GM12878 (cell line): ENCODE measurements around the gene PPP6R1. TPM values are rescaled to one million over a fixed set of nuclear protein-coding genes. Genes with fewer than 3 reads are reported as not detected.

Experiments used
- ATAC-seq: fragments of 200-7000 bp; cut with Tn5 transposase; 3 replicates; pipeline ENCODE4 v1.9.1; 2020; ENCODE audit warnings: mild to moderate bottlenecking, moderate library complexity
- BruUV-seq: library from RNA; stranded (reverse); fragments of 400-500 nt; replicated peaks from 2 replicates; lab custom pipeline; 2021; lab: Mats Ljungman, UMichigan
- CTCF ChIA-PET: fragments of 300-600 bp; sonication (Branson Sonifier 250); formaldehyde crosslinking; extraction: SDS; loops from one replicate; lab custom pipeline; 2021; ENCODE audit warnings: inconsistent platforms; lab: Yijun Ruan, JAX
- POLR2A ChIA-PET: fragments of 350-600 bp; formaldehyde crosslinking; extraction: SDS; loops from one replicate; lab custom pipeline; 2021; ENCODE audit warnings: inconsistent platforms; lab: Charles Lee
- RAD21 ChIA-PET: fragments of 300-600 bp; sonication (Branson Sonifier 250); formaldehyde crosslinking; loops from one replicate; lab custom pipeline; 2023; ENCODE audit warnings: antibody characterized with exemption; ENCODE audit not compliant: unreplicated experiment; lab: Charles Lee
- SMC1A ChIA-PET: fragments of 300-600 bp; sonication (Branson Sonifier 250); formaldehyde crosslinking; loops from one replicate; lab custom pipeline; 2023; ENCODE audit not compliant: unreplicated experiment, uncharacterized antibody; lab: Charles Lee
- DNase-seq: peaks from one replicate; pipeline ENCODE4 v3.0.0-alpha.2; 2011; ENCODE audit warnings: low read depth, low spot score
- FAIRE-seq: peaks from 3 replicates; lab custom pipeline; 2011; peaks lifted over from hg19 to GRCh38; lab: Jason Lieb, UNC
- H2AFZ ChIP-seq: 2 replicates; pipeline ENCODE4 v1.6.0; 2011; ENCODE audit warnings: low read depth, low read length, control low read depth; ENCODE audit not compliant: control insufficient read depth
- H3K27ac ChIP-seq: 2 replicates; pipeline ENCODE4 v1.5.1; 2011; ENCODE audit warnings: control low read depth; ENCODE audit not compliant: control insufficient read depth, insufficient read depth
- H3K27me3 ChIP-seq, 2 experiments: replicated peaks in 1 of 2; 2 replicates each; pipeline versions ENCODE4 v1.6.0 to v1.6.1; 2011; ENCODE audit warnings: low read length in 1 of 2; ENCODE audit not compliant: control insufficient read depth in 2 of 2, insufficient read depth in 2 of 2
- H3K36me3 ChIP-seq, 2 experiments: 2 replicates each; pipeline ENCODE4 v1.5.1; 2011; ENCODE audit warnings: low read length in 1 of 2; ENCODE audit not compliant: control insufficient read depth in 2 of 2, insufficient read depth in 2 of 2
- H3K4me1 ChIP-seq: 2 replicates; pipeline ENCODE4 v1.6.1; 2011; ENCODE audit warnings: mild to moderate bottlenecking, low read length, moderate library complexity, mixed read lengths; ENCODE audit not compliant: control insufficient read depth, insufficient read depth
- H3K4me2 ChIP-seq: 2 replicates; pipeline ENCODE4 v1.6.0; 2011; ENCODE audit warnings: control low read depth; ENCODE audit not compliant: control insufficient read depth, insufficient read depth
- H3K4me3 ChIP-seq: fragments of 200-600 bp; sonication (generic); 2 replicates; pipeline ENCODE4 v1.5.1; 2016
- H3K79me2 ChIP-seq: 2 replicates; pipeline ENCODE4 v1.6.0; 2011; ENCODE audit warnings: low read length; ENCODE audit not compliant: control insufficient read depth, insufficient read depth
- H3K9ac ChIP-seq: 2 replicates; pipeline ENCODE4 v1.8.0; 2011; ENCODE audit warnings: low read length, control low read depth, mixed read lengths; ENCODE audit not compliant: control insufficient read depth, insufficient read depth
- H3K9me3 ChIP-seq: replicated peaks from 3 replicates; pipeline ENCODE4 v1.5.1; 2011; ENCODE audit warnings: mild to moderate bottlenecking, low read length; ENCODE audit not compliant: control insufficient read depth, insufficient read depth
- H4K20me1 ChIP-seq: 2 replicates; pipeline ENCODE4 v1.6.0; 2011; ENCODE audit not compliant: control insufficient read depth, insufficient read depth
- EP300 ChIP-seq, 2 experiments: fragments of 150-350 bp in 1 of 2; IDR thresholded peaks; 2 replicates each; pipeline ENCODE4 v1.6.1; 2011 to 2012; ENCODE audit warnings: low read depth in 2 of 2, low read length in 2 of 2, borderline replicate concordance in 1 of 2, improper control_type of control experiment in 1 of 2, inconsistent platforms in 1 of 2; ENCODE audit not compliant: control insufficient read depth in 1 of 2
- HCFC1 ChIP-seq: fragments of 150-350 bp; IDR thresholded peaks from 2 replicates; pipeline ENCODE4 v1.6.1; 2014; ENCODE audit warnings: low read length
- POLR2A ChIP-seq: IDR thresholded peaks from 2 replicates; pipeline ENCODE4 v1.6.1; 2011; ENCODE audit warnings: low read depth, mild to moderate bottlenecking, low read length
- RAD21 ChIP-seq: IDR thresholded peaks from 2 replicates; pipeline ENCODE4 v1.6.1; 2011; ENCODE audit warnings: mild to moderate bottlenecking, low read depth, low read length, moderate library complexity; ENCODE audit not compliant: insufficient read depth
- WGBS: methylation state at CpG from one replicate; pipeline ENCODE4 v1.1.6; 2016; ENCODE audit warnings: low lambda C conversion rate; ENCODE audit not compliant: insufficient replicate concordance, insufficient coverage; ENCODE audit errors: missing lambda C conversion rate; 5-methylcytosine and 5-hydroxymethylcytosine counted together
- in situ Hi-C: fragments of 300-500 bp; cut with MboI; formaldehyde crosslinking; loops from 9 replicates; pipeline ENCODE4 v1.14.3; 2018; ENCODE audit warnings: mixed read lengths
- intact Hi-C: fragments of 100-400 bp; cut with micrococcal nuclease; formaldehyde crosslinking; loops from one replicate; pipeline ENCODE4 v1.14.2; 2022; ENCODE audit not compliant: unreplicated experiment
- polyA plus RNA-seq, 11 experiments: library from polyadenylated mRNA; depleted of rRNA in 4 of 11; unstranded in 6 of 11; stranded (reverse) in 5 of 11; fragments of >200 nt; fragmentation: Nextera tagmentation in 4 of 11; fragmentation: Illumina TruSeq in 1 of 11; extraction: Ambion mirVana in 4 of 11; extraction: Trizol in 1 of 11; gene quantifications; 1 replicate in 1 of 11; 2 replicates in 10 of 11; pipeline versions ENCODE4 v1.2.1 to v1.2.3, GENCODE V29; 2011 to 2016; ENCODE audit warnings: inconsistent platforms in 2 of 11, missing spikeins in 2 of 11, low read depth in 1 of 11
- total RNA-seq, 4 experiments: library from RNA; depleted of rRNA in 3 of 4; stranded (reverse); fragments of >200 nt in 3 of 4; fragmentation: Illumina TruSeq in 1 of 4; extraction: Trizol in 1 of 4; gene quantifications; 2 replicates each; pipeline versions ENCODE4 v1.2.1 to v1.2.3, GENCODE V29; 2013 to 2021
- TF ChIP-seq, protein P1 (sequence below): fragments of 450-650 bp; IDR thresholded peaks from 2 replicates; pipeline ENCODE4 v1.6.1; 2017; ENCODE audit warnings: mild to moderate bottlenecking
- TF ChIP-seq, protein P2 (sequence below): fragments of 450-650 bp; IDR thresholded peaks from 2 replicates; pipeline ENCODE4 v1.6.1; 2017; ENCODE audit warnings: antibody characterized with exemption, mild to moderate bottlenecking, moderate library complexity

PPP6R1 gene
- total and polyA plus RNA-seq, 10 of the 15 experiments (the other 5 are each of a cell fraction or from before 2014, with no cell fraction given) = 0.80 to 173 (median 63.7) TPM

DNA sequence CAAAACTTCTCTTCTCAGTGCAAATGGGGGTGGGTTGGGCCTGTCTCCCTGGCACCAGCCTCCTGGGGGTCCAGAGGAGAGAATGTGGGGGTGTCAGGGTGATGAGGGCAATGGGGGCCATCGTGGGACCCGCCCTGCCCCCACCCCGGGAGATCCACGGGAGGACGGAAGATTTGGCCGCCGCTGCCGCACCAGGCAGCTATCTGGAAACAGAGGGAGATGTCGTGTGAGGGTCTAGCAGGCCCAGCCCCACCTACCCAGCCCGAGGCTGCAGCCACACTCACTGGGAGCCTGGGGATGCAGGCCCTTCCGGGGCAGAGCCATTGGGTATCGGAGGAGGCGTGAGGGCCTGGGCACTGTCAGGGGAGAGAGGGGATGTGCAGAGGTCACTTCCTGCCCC, 28.5 kb downstream of the PPP6R1 start (continued):
- TF ChIP-seq, protein P1, sequence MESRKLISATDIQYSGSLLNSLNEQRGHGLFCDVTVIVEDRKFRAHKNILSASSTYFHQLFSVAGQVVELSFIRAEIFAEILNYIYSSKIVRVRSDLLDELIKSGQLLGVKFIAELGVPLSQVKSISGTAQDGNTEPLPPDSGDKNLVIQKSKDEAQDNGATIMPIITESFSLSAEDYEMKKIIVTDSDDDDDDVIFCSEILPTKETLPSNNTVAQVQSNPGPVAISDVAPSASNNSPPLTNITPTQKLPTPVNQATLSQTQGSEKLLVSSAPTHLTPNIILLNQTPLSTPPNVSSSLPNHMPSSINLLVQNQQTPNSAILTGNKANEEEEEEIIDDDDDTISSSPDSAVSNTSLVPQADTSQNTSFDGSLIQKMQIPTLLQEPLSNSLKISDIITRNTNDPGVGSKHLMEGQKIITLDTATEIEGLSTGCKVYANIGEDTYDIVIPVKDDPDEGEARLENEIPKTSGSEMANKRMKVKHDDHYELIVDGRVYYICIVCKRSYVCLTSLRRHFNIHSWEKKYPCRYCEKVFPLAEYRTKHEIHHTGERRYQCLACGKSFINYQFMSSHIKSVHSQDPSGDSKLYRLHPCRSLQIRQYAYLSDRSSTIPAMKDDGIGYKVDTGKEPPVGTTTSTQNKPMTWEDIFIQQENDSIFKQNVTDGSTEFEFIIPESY = no peak
- TF ChIP-seq, protein P2, sequence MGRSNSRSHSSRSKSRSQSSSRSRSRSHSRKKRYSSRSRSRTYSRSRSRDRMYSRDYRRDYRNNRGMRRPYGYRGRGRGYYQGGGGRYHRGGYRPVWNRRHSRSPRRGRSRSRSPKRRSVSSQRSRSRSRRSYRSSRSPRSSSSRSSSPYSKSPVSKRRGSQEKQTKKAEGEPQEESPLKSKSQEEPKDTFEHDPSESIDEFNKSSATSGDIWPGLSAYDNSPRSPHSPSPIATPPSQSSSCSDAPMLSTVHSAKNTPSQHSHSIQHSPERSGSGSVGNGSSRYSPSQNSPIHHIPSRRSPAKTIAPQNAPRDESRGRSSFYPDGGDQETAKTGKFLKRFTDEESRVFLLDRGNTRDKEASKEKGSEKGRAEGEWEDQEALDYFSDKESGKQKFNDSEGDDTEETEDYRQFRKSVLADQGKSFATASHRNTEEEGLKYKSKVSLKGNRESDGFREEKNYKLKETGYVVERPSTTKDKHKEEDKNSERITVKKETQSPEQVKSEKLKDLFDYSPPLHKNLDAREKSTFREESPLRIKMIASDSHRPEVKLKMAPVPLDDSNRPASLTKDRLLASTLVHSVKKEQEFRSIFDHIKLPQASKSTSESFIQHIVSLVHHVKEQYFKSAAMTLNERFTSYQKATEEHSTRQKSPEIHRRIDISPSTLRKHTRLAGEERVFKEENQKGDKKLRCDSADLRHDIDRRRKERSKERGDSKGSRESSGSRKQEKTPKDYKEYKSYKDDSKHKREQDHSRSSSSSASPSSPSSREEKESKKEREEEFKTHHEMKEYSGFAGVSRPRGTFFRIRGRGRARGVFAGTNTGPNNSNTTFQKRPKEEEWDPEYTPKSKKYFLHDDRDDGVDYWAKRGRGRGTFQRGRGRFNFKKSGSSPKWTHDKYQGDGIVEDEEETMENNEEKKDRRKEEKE = no peak
- TF ChIP-seq RAD21 = no peak
- no peak for TF ChIP-seq EP300 (IDR thresholded peaks at IDR 0.05; ENCODE audit: borderline replicate concordance in 1 of 2, control insufficient read depth in 1 of 2, low read depth in 2 of 2, low read length in 2 of 2)

DNA sequence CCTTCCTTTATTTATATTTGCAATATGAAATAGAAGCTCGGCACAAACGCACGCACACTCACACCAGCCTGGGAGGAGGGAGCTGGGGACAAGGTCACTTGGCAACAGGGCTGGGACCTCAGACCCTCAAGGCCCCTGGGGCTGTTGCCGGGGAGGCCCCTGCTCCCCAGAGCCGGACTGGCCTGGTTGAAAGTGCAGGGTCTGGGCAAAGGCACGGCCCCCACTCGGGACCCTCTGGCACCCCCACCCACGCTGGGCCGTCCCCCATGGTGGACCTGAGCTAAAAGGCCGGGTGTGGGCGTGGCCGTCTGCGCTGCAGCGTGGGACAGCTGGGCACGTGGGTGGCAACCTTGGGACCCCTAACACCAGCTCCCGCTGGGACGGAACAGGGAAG, 29.0 kb downstream of the PPP6R1 start:
- WGBS = 85% methylated on average over 17 of the region's 17 CpGs
- H3K27me3 ChIP-seq = no peaks in the 10 kb centered on the region
- ChIA-PET SMC1A (no interaction called here), CTCF (no interaction called here), RAD21 (no interaction called here), POLR2A (no interaction called here)
- H3K4me3 ChIP-seq = no peak overlapping the region
- in situ Hi-C loops = no loop called here
- ATAC-seq = no peak
- H3K4me2 ChIP-seq = no peak overlapping the region
- no peak for FAIRE-seq
- DNase-seq = no peak
- TSS peak; percentile 74 for BruUV-seq
- no peaks in the 10 kb centered on the region for H3K79me2 ChIP-seq
- peaks cover 3% of the 10 kb centered on the region; the same call in 1 of the 2 replicates for H4K20me1 ChIP-seq
- no peaks in the 10 kb centered on the region for H3K9me3 ChIP-seq
- H3K4me1 ChIP-seq = no peaks in the 10 kb centered on the region
- peaks cover 17 to 44% of the 10 kb centered on the region in 2 experiments; a peak in 3 of 4 replicates for H3K36me3 ChIP-seq
- no peak overlapping the region for H3K9ac ChIP-seq
- H3K27ac ChIP-seq = no peak overlapping the region
- no peak for TF ChIP-seq HCFC1
- peak; percentile 37; the same call in 1 of the 2 replicates for TF ChIP-seq POLR2A
- intact Hi-C loops = no loop called here
- no peak overlapping the region for H2AFZ ChIP-seq
